Tibial artery (tissue), 4 donors: ENCODE measurements around the gene DYSF.
A peak's percentile ranks its signal among the peaks of the same experiment; 100 is the strongest.

Experiments
- DNase-seq, 2 donors: peaks; one replicate each; pipeline ENCODE4 v3.0.0-alpha.2; 2019
- H3K27ac ChIP-seq, 2 donors: fragments of 200-600 bp; sonication (generic) in 1 of 2; 1 replicate in 1 of 2; 2 replicates in 1 of 2; pipeline ENCODE4 v1.5.1; 2018 to 2019; ENCODE audit warnings: mild to moderate bottlenecking in 1 of 2
- H3K27me3 ChIP-seq, 2 donors: fragments of 200-600 bp; sonication (generic) in 1 of 2; one replicate each; pipeline versions ENCODE4 v1.5.1 to v1.6.0; 2016 to 2019
- H3K36me3 ChIP-seq, 3 donors: fragments of 200-600 bp; sonication (generic) in 2 of 3; one replicate each; pipeline ENCODE4 v1.5.1; 2016 to 2019; ENCODE audit warnings: mild to moderate bottlenecking in 2 of 3
- H3K4me1 ChIP-seq, 4 donors: fragments of 200-600 bp; sonication (generic) in 2 of 4; 1 replicate in 3 of 4; 2 replicates in 1 of 4; pipeline ENCODE4 v1.5.1; 2016 to 2019
- H3K4me3 ChIP-seq, 2 donors: fragments of 200-600 bp; sonication (generic) in 1 of 2; 1 replicate in 1 of 2; 2 replicates in 1 of 2; pipeline ENCODE4 v1.5.1; 2018 to 2019; ENCODE audit warnings: mild to moderate bottlenecking in 2 of 2
- H3K9me3 ChIP-seq, 3 donors: fragments of 200-600 bp; sonication (generic) in 1 of 3; one replicate each; pipeline ENCODE4 v1.5.1; 2016 to 2019
- CTCF ChIP-seq, 2 experiments: fragments of 200-600 bp in 1 of 2; fragments of 450-650 bp in 1 of 2; IDR thresholded peaks; one replicate each; pipeline ENCODE4 v1.5.1; 2017 to 2019; ENCODE audit warnings: antibody characterized with exemption in 2 of 2, mild to moderate bottlenecking in 1 of 2, moderate library complexity in 1 of 2
- intact Hi-C: fragments of 100-400 bp; cut with DNase I; formaldehyde crosslinking; loops from one replicate; pipeline ENCODE4 v1.15.0; 2023; ENCODE audit warnings: low total_unique reads

DYSF gene

GRCh38 chr2:71689393-71689792, 236.0 kb downstream of the DYSF start:
- DNase-seq = peak in 1 of 2 donors; percentile 24
- H3K27ac ChIP-seq = no peak overlapping the region
- H3K36me3 ChIP-seq = no peaks in the 10 kb centered on the region
- TF ChIP-seq CTCF (IDR thresholded peaks at IDR 0.05) = no peak
- H3K4me1 ChIP-seq = peaks cover 0 to 8% (median 0%) of the 10 kb centered on the region in 4 donors
- no peaks in the 10 kb centered on the region for H3K27me3 ChIP-seq
- H3K4me3 ChIP-seq = no peak overlapping the region
- no peaks in the 10 kb centered on the region for H3K9me3 ChIP-seq
- intact Hi-C loops = no loop called here

- Histone ChIP-seq H3K27me3 (no peaks in the 10 kb centered on the region), H3K9me3 (no peaks in the 10 kb centered on the region), H3K27ac (no peak overlapping the region), H3K4me3 (no peak overlapping the region), H3K4me1 (peaks cover 0 to 8% (median 0%) of the 10 kb centered on the region in 4 donors), H3K36me3 (no peaks in the 10 kb centered on the region)
- no peak for TF ChIP-seq CTCF (IDR thresholded peaks at IDR 0.05)
- DNase-seq = peak in 1 of 2 donors; percentile 44
- intact Hi-C loops = loop anchor here (10.0 kb wide), 1 partner anchor 455 kb away; the partner anchor contains the start of gene CYP26B1
Observed at GRCh38 chr2:71689968-71690834, 236.8 kb downstream of the DYSF start.

GRCh38 chr2:71690876-71691475, 237.6 kb downstream of the DYSF start:
- H3K9me3 ChIP-seq = no peaks in the 10 kb centered on the region
- intact Hi-C loops = loop anchor here (10.0 kb wide), 1 partner anchor 454 kb away; the partner anchor contains the start of gene CYP26B1
- H3K27me3 ChIP-seq = no peaks in the 10 kb centered on the region
- TF ChIP-seq CTCF (IDR thresholded peaks at IDR 0.05) = no peak
- no peak overlapping the region for H3K4me3 ChIP-seq
- H3K4me1 ChIP-seq = peaks cover 0 to 8% (median 0%) of the 10 kb centered on the region in 4 donors
- H3K36me3 ChIP-seq = no peaks in the 10 kb centered on the region
- peak in 1 of 2 donors; percentile 47 for DNase-seq
- H3K27ac ChIP-seq = no peak overlapping the region

- no peaks in the 10 kb centered on the region for H3K27me3 ChIP-seq
- no peak for TF ChIP-seq CTCF (IDR thresholded peaks at IDR 0.05)
- no peak overlapping the region for H3K4me3 ChIP-seq
- intact Hi-C loops = loop anchor here (10.0 kb wide), 1 partner anchor 453 kb away; the partner anchor contains the start of gene CYP26B1
- H3K27ac ChIP-seq = no peak overlapping the region
- peak in 1 of 2 donors; percentile 69 for DNase-seq
- H3K4me1 ChIP-seq = peaks cover 0 to 17% (median 3%) of the 10 kb centered on the region in 4 donors
- H3K9me3 ChIP-seq = no peaks in the 10 kb centered on the region
- no peaks in the 10 kb centered on the region for H3K36me3 ChIP-seq
Observed at GRCh38 chr2:71691747-71692441, 238.5 kb downstream of the DYSF start.

- Histone ChIP-seq H3K9me3 (no peaks in the 10 kb centered on the region), H3K27ac (no peak overlapping the region), H3K36me3 (no peaks in the 10 kb centered on the region), H3K4me3 (no peak overlapping the region), H3K27me3 (no peaks in the 10 kb centered on the region), H3K4me1 (peaks cover 0 to 25% (median 5%) of the 10 kb centered on the region in 4 donors)
- intact Hi-C loops = loop anchor here (10.0 kb wide), 1 partner anchor 452 kb away; the partner anchor contains the start of gene CYP26B1
- peak in 1 of 2 donors; percentile 19 for DNase-seq
- TF ChIP-seq CTCF (IDR thresholded peaks at IDR 0.05) = no peak
Observed at GRCh38 chr2:71692621-71693277, 239.4 kb downstream of the DYSF start.
